Measurements from ENCODE around the gene PIP4K2A.
"Not testable (repeated sequence)": the region's sequence is repeated elsewhere in the genome, so short reads cannot be mapped to it uniquely, and the experiment has no call there.

The PIP4K2A gene

GRCh38 chr10:22504766-22505165 is 209.6 kb downstream of the PIP4K2A start:
- no peak for DNase-seq

DNA sequence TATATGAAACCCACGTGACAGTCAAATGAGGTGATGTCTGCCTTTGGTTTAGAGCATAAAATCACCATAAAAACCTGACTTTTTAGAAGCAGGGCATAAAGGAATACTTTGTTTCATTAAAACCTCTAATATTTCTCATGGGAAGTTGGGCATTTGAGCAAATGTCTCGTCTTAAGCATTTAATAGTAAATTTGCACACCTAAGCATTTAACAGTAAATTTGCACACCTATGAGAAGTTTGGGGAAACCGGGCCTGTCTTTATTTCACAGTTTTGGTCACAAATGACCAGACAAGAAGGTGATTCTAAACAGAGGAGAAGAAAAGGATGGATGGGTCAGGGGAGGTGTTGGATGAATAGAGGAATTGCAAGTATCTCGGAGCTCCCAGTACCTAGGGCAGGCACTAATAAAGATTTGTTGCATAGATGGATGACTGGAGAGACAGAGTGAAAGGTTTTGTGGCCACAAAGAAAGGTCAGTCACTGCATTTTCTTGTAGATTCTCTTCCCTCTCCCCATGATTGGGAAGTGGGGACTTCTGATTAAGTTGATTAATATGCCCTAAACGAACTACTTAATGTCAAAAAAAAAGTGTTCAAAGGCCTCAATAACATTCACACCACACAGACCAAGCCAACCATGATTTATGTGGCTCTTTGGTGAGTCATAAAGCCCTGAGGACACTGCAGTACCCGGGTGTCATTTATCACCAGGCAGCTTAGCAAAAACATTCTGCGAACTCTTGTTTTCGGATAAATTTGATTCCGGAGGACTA is 210.9 kb downstream of the PIP4K2A start:
- DNase-seq = no peak

GRCh38 chr10:22501863-22502262 is 212.5 kb downstream of the PIP4K2A start:
- no peak for DNase-seq

DNA sequence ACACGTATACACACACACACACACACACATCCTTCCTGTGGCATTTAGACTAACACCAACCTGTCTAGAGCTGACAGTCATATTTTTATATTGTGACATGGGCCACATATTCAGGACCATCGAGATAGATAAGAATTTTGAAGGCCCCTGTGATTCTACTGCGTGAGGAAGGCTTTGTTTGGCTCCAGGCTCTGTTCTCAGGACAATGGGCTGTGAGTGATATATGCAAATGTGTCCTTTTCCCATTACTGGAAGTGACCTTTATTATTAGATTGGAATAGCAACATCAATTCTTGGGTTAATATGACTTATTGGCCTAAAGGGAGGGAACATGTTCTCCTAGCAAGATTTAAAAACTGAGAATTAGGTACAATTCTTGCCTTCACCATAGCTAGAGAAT is 213.0 kb downstream of the PIP4K2A start:
- no peak for DNase-seq

DNA sequence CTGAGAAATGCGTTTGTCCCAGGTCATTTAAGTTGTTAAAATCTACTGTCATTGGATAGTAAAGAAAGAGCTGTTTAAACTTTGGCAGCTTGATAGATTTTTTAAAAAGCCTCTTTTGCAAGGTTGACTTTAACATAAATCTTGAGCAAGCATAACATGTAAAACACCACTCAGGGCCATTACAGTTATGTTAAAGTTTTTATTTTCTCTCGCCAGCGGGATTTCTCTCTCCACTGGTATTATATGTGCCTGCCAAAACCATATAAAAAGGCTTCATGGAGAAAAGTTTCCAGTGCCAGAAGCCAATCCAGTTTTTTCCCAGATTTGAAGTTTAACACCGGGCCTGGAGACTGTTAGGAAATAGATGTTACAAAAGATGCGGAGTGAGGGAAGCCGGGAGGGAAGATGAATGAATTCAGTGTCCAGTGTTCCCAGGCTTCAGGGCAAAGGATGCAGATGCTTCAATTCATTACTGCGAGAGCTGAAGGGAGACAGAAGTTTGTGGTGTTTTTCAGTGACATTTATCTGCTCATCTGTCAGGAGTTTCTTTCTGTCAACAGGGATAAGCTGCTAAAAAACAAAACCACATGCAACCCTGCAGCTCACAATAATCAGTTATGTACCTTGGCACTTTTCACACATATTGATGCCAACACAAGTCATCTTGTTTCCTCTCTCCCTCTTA is 213.6 kb downstream of the PIP4K2A start:
- DNase-seq = peak; percentile 50

GRCh38 chr10:22499973-22500372 is 214.4 kb downstream of the PIP4K2A start:
- not testable (repeated sequence) for DNase-seq

DNA sequence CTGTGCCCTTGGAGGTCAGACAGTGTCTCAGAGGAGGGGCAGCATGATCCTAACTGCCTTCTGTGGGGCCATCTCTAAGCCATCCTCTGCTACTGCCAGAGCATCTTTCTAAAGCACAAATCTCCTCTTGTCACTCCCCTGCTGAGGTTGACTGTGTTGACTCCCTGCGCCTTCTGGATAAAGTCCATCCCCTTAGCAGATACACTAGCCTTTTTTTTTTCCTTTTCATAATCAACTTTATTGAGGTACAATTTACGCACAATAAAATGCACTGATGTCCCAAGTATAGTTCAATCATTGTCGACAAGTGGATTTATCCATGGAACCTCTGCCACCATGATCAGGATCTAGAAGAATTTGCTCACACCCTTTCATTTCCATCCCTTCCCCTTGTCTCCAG is 219.0 kb downstream of the PIP4K2A start:
- no peak for DNase-seq

DNA sequence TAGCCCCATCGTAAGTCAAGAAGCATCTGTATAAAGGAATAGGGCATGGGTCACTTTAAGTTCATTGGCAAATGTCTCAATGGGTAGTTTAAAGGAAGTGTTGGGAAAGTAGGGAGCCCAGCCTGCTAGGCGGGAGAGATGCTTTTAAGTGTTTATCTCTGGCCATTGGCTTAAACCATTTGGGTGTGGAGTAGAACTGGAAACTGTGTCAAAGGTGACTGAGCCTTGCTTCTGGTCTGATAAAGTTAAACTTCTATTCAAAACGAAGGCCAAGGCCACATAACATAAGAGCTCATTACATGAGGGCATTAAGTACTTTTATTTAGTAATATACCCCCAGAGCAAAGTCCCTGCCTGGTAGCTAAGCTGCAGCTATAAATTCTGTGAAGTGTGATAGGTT is 220.4 kb downstream of the PIP4K2A start:
- no peak for DNase-seq

- DNase-seq = no peak
Observed at GRCh38 chr10:22491931-22492615, 222.3 kb downstream of the PIP4K2A start.

GRCh38 chr10:22491480-22491879 is 222.9 kb downstream of the PIP4K2A start:
- no peak for DNase-seq

DNA sequence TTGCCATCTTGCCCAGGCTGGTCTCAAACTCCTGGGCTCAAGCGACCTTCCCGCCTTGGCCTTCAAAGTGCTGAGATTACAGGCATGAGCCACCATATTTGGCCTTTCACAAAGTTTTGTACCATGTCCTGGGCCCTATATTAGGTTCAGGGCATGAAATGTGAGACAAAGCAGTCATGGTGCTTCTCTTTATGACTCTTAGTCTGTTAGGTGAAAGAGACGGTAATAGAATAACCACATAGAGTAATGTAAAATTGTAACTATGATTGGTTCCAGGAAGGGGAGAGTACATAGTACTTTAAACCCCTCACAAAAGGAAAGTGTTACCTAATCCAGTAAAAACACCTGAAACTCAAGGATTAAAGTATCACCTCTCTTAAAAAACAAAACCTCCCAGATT is 224.4 kb downstream of the PIP4K2A start:
- DNase-seq = no peak

DNA sequence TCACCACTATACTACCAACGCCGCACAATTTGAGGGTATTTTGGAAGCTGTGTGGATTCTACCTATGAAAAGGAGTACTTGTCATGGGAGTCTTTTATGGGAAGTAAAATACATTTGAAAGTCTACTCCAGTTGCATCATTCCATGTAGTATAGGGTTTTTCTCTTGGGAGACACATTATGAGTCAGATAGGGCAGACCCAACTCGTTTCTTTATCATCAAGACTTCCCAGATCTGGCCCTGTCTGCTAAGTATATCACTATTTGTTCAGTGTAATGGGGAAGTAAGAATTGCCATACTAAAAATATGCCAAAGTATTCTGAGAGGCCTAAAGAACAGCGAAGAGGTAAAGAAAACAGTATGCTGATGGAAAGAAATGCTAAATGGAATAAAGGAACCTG is 224.9 kb downstream of the PIP4K2A start:
- no peak for DNase-seq

- DNase-seq = no peak
Observed at GRCh38 chr10:22486431-22486830, 227.9 kb downstream of the PIP4K2A start.

Measured in left hindlimb (tissue), 1 donor.